H7 (cell line): Measurements from ENCODE around the gene BLID. TPM values are rescaled to one million over a fixed set of nuclear protein-coding genes. Genes with fewer than 3 reads are reported as not detected.

Source experiments
- DNase-seq: peaks from one replicate; pipeline ENCODE4 v3.0.0; 2012
- H3K27me3 ChIP-seq: 2 replicates; pipeline ENCODE4 v1.6.0; 2011; ENCODE audit warnings: mild to moderate bottlenecking, low read length; ENCODE audit not compliant: control insufficient read depth, insufficient read depth
- H3K36me3 ChIP-seq: replicated peaks from 2 replicates; pipeline ENCODE4 v1.5.1; 2011; ENCODE audit warnings: low read length; ENCODE audit not compliant: control insufficient read depth, insufficient read depth
- H3K4me3 ChIP-seq: 2 replicates; pipeline ENCODE4 v1.5.1; 2011; ENCODE audit warnings: low read depth, mild to moderate bottlenecking, control low read depth, low read length, moderate library complexity; ENCODE audit not compliant: insufficient read depth
- total RNA-seq: library from RNA; depleted of rRNA; stranded (reverse); fragments of >200 nt; shearing (Covaris generic); gene quantifications from 2 replicates; pipeline ENCODE4 v1.2.3, GENCODE V29; 2014

The BLID gene
- total RNA-seq, 1 experiment from 2014 or later: not detected

DNA sequence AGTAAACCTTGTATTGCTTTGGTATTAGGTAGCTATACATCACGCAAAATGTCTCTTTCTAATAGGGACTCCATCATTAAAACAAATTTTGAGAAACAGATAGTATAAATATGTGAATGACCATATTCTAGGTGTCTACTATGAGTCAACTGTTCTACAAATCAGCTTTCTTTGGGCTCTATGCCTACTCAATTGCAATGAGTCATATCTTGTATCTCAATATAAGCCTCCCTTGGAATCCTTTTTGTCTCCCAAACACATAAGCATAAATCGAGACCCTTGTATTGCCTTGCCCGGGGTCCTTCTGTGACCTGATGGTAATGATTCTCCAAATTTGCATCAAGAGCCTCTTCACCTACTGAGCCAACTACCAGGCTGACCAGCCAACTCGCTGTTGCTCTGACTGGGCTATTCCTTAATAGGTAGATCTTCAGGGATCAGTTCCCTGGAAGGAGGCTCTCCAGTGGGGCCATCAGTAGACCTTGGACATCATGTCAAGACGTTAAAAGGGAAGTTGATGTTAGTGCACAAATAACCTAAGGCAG lies 22.2 kb downstream of the BLID start:
- Histone ChIP-seq H3K4me3 (no peak overlapping the region), H3K27me3 (no peaks in the 10 kb centered on the region; the same call in 1 of the 2 replicates), H3K36me3 (no peaks in the 10 kb centered on the region)
- no peak for DNase-seq

DNA sequence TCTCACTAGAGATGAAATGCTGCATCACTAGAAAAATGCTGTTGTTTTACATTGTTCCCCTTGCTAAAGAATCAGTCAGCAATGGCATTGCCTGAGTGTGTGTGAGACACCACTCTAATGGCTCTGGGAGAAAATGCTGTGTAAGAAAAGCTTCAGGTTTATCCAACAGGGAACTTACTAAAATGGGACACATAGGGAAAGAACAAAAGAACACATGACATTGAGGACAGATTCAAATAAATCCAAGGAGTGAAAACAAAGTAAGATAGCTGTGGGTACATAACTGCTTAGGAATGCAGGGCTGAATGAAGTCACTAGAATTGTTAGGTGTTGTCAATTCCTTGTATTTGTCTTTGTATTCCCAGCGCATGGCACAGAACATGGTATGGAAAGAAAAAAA lies 24.2 kb downstream of the BLID start:
- DNase-seq: no peak
- H3K36me3 ChIP-seq: no peaks in the 10 kb centered on the region
- H3K27me3 ChIP-seq: no peaks in the 10 kb centered on the region
- no peak overlapping the region for H3K4me3 ChIP-seq

DNA sequence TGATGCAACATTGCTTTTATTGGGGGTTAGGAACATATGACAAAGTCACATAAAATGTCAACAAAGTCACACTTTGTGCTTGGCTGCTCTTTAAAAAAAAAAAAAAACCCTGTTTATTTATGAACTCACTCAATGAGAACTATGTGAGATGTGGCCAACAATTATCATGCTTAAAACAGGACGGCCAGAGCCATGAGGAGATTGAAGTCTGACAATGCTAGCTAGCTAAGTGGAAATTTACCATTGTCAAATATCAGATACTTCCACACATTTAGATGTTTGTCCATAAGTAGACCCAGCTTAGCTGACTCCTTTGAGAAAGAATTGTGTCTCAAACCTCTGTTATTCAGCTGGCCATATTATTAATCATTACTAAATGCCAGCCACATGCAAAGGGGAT lies 26.9 kb downstream of the BLID start:
- Histone ChIP-seq H3K4me3 (no peak overlapping the region), H3K27me3 (no peaks in the 10 kb centered on the region), H3K36me3 (no peaks in the 10 kb centered on the region)
- DNase-seq: no peak

DNA sequence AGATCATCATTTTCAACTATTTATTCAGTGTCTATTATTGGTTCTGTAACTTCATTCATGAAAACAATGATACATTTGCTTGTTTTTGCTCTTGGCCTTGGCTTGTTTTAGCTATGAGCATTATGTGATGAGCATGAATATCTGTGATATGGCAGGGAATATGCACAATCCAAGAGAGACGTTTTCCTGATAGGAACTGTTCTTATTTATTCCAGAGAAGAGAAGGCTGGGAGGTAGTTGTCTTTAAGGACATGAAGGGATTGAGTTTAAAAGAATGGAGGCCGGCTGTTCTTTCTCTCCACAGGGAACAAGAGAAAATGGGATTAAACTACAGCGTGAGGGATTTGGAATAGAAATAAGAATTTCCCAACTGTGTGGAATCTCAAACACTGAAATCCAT lies 30.3 kb downstream of the BLID start:
- Histone ChIP-seq H3K36me3 (no peaks in the 10 kb centered on the region), H3K27me3 (no peaks in the 10 kb centered on the region), H3K4me3 (no peak overlapping the region)
- no peak for DNase-seq

DNA sequence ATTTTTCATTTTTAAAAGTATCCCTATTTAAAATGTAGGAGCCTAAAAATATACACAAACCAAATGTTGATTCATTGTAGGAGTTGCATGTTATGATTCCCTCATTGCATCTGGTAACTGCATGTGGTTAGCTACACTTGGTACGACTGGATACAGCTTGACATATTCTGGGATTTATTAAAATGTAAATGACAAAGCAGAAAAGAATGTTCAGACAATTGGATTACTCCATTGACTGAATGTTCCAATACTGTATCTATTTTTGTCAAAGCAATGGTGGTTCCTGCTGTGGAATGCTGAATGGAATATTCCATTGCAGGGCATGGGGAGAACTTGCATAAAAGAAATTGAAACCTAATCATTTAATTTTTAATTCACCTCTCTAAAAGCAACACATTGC lies 30.8 kb downstream of the BLID start:
- DNase-seq: no peak
- no peaks in the 10 kb centered on the region for H3K36me3 ChIP-seq
- no peak overlapping the region for H3K4me3 ChIP-seq
- no peaks in the 10 kb centered on the region for H3K27me3 ChIP-seq

GRCh38 chr11:122082205-122082604 lies 33.8 kb downstream of the BLID start:
- Histone ChIP-seq H3K36me3 (no peaks in the 10 kb centered on the region), H3K27me3 (no peaks in the 10 kb centered on the region), H3K4me3 (no peak overlapping the region)
- DNase-seq: no peak

- DNase-seq: no peak
- Histone ChIP-seq H3K4me3 (no peak overlapping the region), H3K36me3 (no peaks in the 10 kb centered on the region), H3K27me3 (no peaks in the 10 kb centered on the region)
Observed at GRCh38 chr11:122081073-122081472, 34.9 kb downstream of the BLID start.

DNA sequence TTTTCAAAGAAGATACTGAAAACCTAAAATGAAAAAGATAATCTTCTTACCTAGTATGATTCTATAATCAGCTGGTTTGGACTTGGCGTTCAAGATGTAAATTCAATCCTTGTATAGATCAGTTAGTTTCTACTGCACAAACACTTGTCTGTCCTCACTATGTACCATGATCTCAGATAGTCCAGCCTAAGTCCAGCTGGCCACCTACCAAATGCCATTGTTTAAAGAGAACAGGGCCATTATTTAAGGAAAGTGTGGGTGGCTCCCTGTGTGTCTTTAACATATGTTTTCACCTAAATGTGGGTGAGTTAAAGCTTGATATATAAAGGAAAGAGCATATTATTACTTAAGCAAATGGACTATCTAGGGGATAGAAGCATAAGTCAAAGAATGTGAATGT lies 38.6 kb downstream of the BLID start:
- no peaks in the 10 kb centered on the region for H3K36me3 ChIP-seq
- H3K27me3 ChIP-seq: no peaks in the 10 kb centered on the region
- no peak for DNase-seq
- H3K4me3 ChIP-seq: no peak overlapping the region

GRCh38 chr11:122076512-122077120 lies 39.4 kb downstream of the BLID start:
- no peaks in the 10 kb centered on the region for H3K36me3 ChIP-seq
- H3K27me3 ChIP-seq: no peaks in the 10 kb centered on the region
- DNase-seq: no peak
- no peak overlapping the region for H3K4me3 ChIP-seq

DNA sequence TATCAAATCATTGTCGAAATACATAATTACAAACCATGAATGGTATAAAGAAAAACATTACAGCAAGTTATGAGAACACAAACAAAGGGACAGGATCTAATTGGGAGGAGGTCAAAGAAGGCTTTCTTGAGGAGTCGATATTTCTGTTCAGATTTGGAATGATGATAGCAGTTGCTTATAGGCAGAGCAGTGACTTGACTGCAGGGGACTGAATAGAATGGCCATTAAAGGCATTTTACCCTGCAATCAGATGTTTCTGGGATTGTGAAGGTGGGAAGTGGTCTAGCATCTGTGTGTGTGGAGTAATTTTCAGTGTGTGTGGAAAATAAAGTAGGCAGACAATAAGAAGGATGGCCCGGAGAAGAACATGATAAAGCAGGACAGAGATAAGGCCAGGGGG lies 41.0 kb downstream of the BLID start:
- DNase-seq: no peak
- Histone ChIP-seq H3K36me3 (no peaks in the 10 kb centered on the region), H3K4me3 (no peak overlapping the region), H3K27me3 (no peaks in the 10 kb centered on the region)

GRCh38 chr11:122074022-122074421 lies 42.0 kb downstream of the BLID start:
- H3K36me3 ChIP-seq: no peaks in the 10 kb centered on the region
- H3K27me3 ChIP-seq: no peaks in the 10 kb centered on the region
- DNase-seq: no peak
- H3K4me3 ChIP-seq: no peak overlapping the region

- Histone ChIP-seq H3K4me3 (no peak overlapping the region), H3K27me3 (no peaks in the 10 kb centered on the region), H3K36me3 (no peaks in the 10 kb centered on the region)
- DNase-seq: no peak
Observed at GRCh38 chr11:122071709-122072202, 44.3 kb downstream of the BLID start.

DNA sequence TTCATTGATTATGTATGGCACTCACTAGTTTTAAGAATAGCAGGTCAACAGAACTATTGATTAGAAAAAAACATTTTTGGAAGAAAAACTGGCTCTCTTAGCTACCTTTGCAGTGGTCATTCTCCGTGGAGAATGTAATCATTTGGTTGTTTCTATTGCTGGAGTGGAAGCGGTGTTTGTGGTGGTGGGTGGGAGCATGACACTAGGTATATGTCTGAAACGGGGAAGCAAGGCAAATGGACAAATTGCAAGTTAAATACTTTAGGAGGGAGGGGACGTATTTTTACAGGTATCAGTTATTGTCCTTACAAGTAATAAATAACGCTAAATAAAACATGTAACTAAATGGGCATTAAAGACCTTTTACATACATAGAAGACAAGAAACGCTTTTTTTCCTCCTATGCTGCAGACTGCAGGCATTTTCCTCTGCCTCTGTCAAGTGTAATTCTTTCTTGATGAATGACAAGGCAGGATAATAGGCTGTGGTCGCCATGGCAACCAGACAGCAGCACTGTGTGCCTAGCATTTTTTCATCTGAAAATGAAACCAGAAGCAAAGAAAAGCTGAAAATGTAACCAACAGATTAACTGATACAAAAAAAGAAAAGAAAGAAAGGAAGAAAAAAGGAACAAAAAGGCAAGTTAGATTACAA lies 46.2 kb downstream of the BLID start:
- Histone ChIP-seq H3K4me3 (no peak overlapping the region), H3K36me3 (no peaks in the 10 kb centered on the region), H3K27me3 (no peaks in the 10 kb centered on the region)
- DNase-seq: peak; percentile 25

DNA sequence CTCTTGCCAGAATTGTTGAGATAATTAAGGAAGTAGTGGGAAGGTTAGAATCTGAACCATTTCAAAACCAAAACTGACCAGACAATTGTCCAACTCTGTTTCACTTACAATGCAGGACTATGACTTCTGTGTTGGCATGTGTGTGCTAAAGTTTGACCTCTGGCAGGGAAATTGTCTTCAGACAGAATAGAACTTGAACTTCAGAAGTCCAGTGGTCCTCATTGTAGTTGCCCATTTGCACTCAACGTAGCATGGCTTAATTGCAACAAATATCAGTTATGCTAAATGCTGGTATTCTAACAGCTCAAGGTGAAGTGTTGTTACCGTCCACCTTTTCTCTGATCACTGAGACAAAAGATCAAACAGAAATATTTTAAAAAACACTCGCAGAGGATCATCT lies 47.2 kb downstream of the BLID start:
- Histone ChIP-seq H3K4me3 (no peak overlapping the region), H3K27me3 (no peaks in the 10 kb centered on the region), H3K36me3 (no peaks in the 10 kb centered on the region)
- DNase-seq: no peak

GRCh38 chr11:122068141-122068540 lies 47.9 kb downstream of the BLID start:
- H3K27me3 ChIP-seq: no peaks in the 10 kb centered on the region
- no peak for DNase-seq
- H3K4me3 ChIP-seq: no peak overlapping the region
- no peaks in the 10 kb centered on the region for H3K36me3 ChIP-seq
